ENCODE results near the gene CYSRT1.

DNA sequence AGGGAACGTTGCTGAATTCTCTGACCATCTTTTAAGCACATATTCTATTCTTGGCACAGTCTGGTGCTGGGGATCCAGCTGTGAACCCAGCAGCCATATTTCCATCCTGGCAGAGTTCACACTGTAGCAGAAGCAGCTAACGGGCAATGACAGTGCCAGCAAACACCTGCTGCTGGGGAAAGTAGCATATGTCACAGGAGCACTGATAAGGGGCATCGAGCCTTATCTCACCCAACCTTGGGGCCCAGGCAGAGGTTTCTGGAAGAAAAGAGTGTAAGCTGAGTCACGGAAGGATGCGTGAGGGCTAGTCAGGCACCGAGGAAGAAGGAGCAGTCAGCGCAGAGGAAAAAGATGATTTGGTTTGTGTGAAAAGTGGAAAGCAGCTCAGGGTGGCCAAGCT is 18.4 kb upstream of the CYSRT1 start:
- TF ChIP-seq POLR2A (IDR thresholded peaks at IDR 0.05; ENCODE audit: low read depth, low read length) (no peak; the same call in 1 of the 2 replicates), POLR2AphosphoS5 (IDR thresholded peaks at IDR 0.05; ENCODE audit: low read depth, low read length) (no peak), TAF1 (IDR thresholded peaks at IDR 0.05; ENCODE audit: borderline replicate concordance, low read depth, low read length) (no peak)
